ENCODE measurements around the gene PUS7L.

DNA sequence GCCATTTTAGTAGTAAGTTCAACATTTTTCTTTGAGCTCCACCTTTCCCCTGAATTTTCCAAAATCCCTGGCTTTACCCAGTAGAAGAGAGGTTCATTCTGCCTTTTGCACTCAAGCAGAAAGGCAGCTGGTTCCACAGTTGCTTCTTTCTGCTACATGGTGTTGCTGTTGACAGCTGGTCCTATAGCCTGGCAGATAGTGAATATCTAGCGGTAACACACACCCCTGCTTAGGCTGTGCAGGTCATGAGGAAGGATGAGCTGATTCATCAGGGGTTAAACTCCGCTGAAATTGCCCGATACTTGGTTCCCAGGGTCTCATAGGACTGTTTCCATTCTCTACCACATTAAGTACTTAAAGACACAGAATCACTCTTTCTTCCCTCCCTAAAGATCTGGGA is 62.4 kb downstream of the PUS7L start:
- no peak for TF ChIP-seq ZFP41 (tag by site-specific recombination; IDR thresholded peaks at IDR 0.05; ENCODE audit: borderline replicate concordance)
- TF ChIP-seq ZIC2 (tag by site-specific recombination; IDR thresholded peaks at IDR 0.05): no peak
- TF ChIP-seq ZNF350 (tag by site-specific recombination; IDR thresholded peaks at IDR 0.05): no peak
- TF ChIP-seq, protein P1, sequence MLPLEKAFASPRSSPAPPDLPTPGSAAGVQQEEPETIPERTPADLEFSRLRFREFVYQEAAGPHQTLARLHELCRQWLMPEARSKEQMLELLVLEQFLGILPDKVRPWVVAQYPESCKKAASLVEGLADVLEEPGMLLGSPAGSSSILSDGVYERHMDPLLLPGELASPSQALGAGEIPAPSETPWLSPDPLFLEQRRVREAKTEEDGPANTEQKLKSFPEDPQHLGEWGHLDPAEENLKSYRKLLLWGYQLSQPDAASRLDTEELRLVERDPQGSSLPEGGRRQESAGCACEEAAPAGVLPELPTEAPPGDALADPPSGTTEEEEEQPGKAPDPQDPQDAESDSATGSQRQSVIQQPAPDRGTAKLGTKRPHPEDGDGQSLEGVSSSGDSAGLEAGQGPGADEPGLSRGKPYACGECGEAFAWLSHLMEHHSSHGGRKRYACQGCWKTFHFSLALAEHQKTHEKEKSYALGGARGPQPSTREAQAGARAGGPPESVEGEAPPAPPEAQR (tag by site-specific recombination; IDR thresholded peaks at IDR 0.05): no peak
- TF ChIP-seq ZNF146 (tag by site-specific recombination; IDR thresholded peaks at IDR 0.05): no peak
- TF ChIP-seq ZNF302 (tag by site-specific recombination; IDR thresholded peaks at IDR 0.05; ENCODE audit: low read depth): no peak
- TF ChIP-seq ZNF624 (tag by site-specific recombination; IDR thresholded peaks at IDR 0.05): no peak
